H9 (cell line): ENCODE data around the gene GGT7. TPM values are rescaled to one million over a fixed set of nuclear protein-coding genes. Genes with fewer than 3 reads are reported as not detected.

Source experiments
- DNase-seq: peaks from one replicate; pipeline ENCODE4 v3.0.0-alpha.2; 2017
- H2AFZ ChIP-seq: one replicate; pipeline ENCODE4 v1.6.1; 2013; ENCODE audit warnings: mild to moderate bottlenecking, low read length, control low read depth, moderate library complexity
- H2AK5ac ChIP-seq: 2 replicates; pipeline ENCODE4 v1.6.1; 2013; ENCODE audit warnings: low read length, control low read depth, mixed read lengths; ENCODE audit not compliant: insufficient read length
- H2BK120ac ChIP-seq: one replicate; pipeline ENCODE4 v1.6.1; 2013; ENCODE audit warnings: low read depth, mild to moderate bottlenecking, low read length, control low read depth, inconsistent platforms; ENCODE audit not compliant: poor library complexity, severe bottlenecking
- H2BK12ac ChIP-seq: 2 replicates; pipeline ENCODE4 v1.6.1; 2013; ENCODE audit warnings: low read length, control low read depth, mixed read lengths, low read depth; ENCODE audit not compliant: insufficient read length
- H2BK15ac ChIP-seq: 2 replicates; pipeline ENCODE4 v1.6.1; 2013; ENCODE audit warnings: low read depth, low read length, control low read depth
- H2BK20ac ChIP-seq: one replicate; pipeline ENCODE4 v1.6.1; 2013; ENCODE audit warnings: low read depth, mild to moderate bottlenecking, low read length, control low read depth, inconsistent platforms; ENCODE audit not compliant: poor library complexity, severe bottlenecking
- H2BK5ac ChIP-seq: 2 replicates; pipeline ENCODE4 v1.6.1; 2013; ENCODE audit warnings: low read length, control low read depth, mixed read lengths; ENCODE audit not compliant: insufficient read length
- H3K14ac ChIP-seq: 2 replicates; pipeline ENCODE4 v1.6.1; 2013; ENCODE audit warnings: low read length, control low read depth; ENCODE audit not compliant: insufficient read depth
- H3K18ac ChIP-seq: 2 replicates; pipeline ENCODE4 v1.6.1; 2013; ENCODE audit warnings: low read depth, mild to moderate bottlenecking, mixed read lengths, low read length, control low read depth; ENCODE audit not compliant: insufficient read length
- H3K23ac ChIP-seq: 2 replicates; pipeline ENCODE4 v1.6.1; 2013; ENCODE audit warnings: low read length, control low read depth, mixed read lengths, low read depth; ENCODE audit not compliant: insufficient read length
- H3K23me2 ChIP-seq: 2 replicates; pipeline ENCODE4 v1.6.1; 2013; ENCODE audit warnings: low read depth, mild to moderate bottlenecking, mixed read lengths, low read length, control low read depth; ENCODE audit not compliant: insufficient read length, poor library complexity, severe bottlenecking
- H3K27ac ChIP-seq: 2 replicates; pipeline ENCODE4 v1.5.1; 2013; ENCODE audit warnings: low read length, control low read depth, mixed read lengths, low read depth; ENCODE audit not compliant: insufficient read length
- H3K27me3 ChIP-seq: 2 replicates; pipeline ENCODE4 v1.6.1; 2013; ENCODE audit warnings: low read length, control low read depth, inconsistent platforms; ENCODE audit not compliant: insufficient read depth
- H3K4ac ChIP-seq: 2 replicates; pipeline ENCODE4 v1.6.1; 2013; ENCODE audit warnings: low read depth, mild to moderate bottlenecking, control low read depth, inconsistent platforms, low read length, moderate library complexity
- H3K4me1 ChIP-seq: 2 replicates; pipeline ENCODE4 v1.6.1; 2013; ENCODE audit warnings: low read length, control low read depth, inconsistent platforms; ENCODE audit not compliant: insufficient read depth
- H3K4me2 ChIP-seq: 2 replicates; pipeline ENCODE4 v1.6.1; 2013; ENCODE audit warnings: low read length, control low read depth, mixed read lengths; ENCODE audit not compliant: insufficient read length, insufficient read depth
- H3K56ac ChIP-seq: 2 replicates; pipeline ENCODE4 v1.6.1; 2013; ENCODE audit warnings: low read depth, mild to moderate bottlenecking, mixed read lengths, low read length, control low read depth; ENCODE audit not compliant: insufficient read length
- H3K79me1 ChIP-seq: 2 replicates; pipeline ENCODE4 v1.6.1; 2013; ENCODE audit warnings: low read depth, mild to moderate bottlenecking, moderate library complexity, low read length, control low read depth, inconsistent platforms; ENCODE audit not compliant: insufficient read depth, poor library complexity, severe bottlenecking
- H3K79me2 ChIP-seq: 2 replicates; pipeline ENCODE4 v1.6.1; 2013; ENCODE audit warnings: low read length, control low read depth, inconsistent platforms; ENCODE audit not compliant: insufficient read depth
- H3K9ac ChIP-seq: 2 replicates; pipeline ENCODE4 v1.6.1; 2013; ENCODE audit warnings: low read length, control low read depth, mixed read lengths; ENCODE audit not compliant: insufficient read length; ENCODE audit errors: extremely low read depth
- H3K9me3 ChIP-seq: one replicate; pipeline ENCODE4 v1.6.1; 2013; ENCODE audit warnings: low read depth, low read length, inconsistent platforms; ENCODE audit not compliant: control insufficient read depth
- H3T11ph ChIP-seq: one replicate; pipeline ENCODE4 v1.6.1; 2013; ENCODE audit warnings: mild to moderate bottlenecking, low read length, control low read depth, inconsistent platforms
- H4K20me1 ChIP-seq: one replicate; pipeline ENCODE4 v1.6.1; 2013; ENCODE audit not compliant: control insufficient read depth, insufficient read length, insufficient read depth
- H4K5ac ChIP-seq: 2 replicates; pipeline ENCODE4 v1.6.1; 2013; ENCODE audit warnings: low read depth, mild to moderate bottlenecking, mixed read lengths, low read length, control low read depth; ENCODE audit not compliant: insufficient read length
- H4K8ac ChIP-seq: replicated peaks from 2 replicates; pipeline ENCODE4 v1.6.1; 2013; ENCODE audit warnings: low read length, control low read depth, mixed read lengths, low read depth; ENCODE audit not compliant: insufficient read length
- H4K91ac ChIP-seq: 2 replicates; pipeline ENCODE4 v1.6.1; 2013; ENCODE audit warnings: low read depth, mild to moderate bottlenecking, moderate library complexity, mixed read lengths, low read length, control low read depth; ENCODE audit not compliant: insufficient read length
- H3K27ac Mint-ChIP-seq, 3 experiments: 2 replicates in 2 of 3; 3 replicates in 1 of 3; pipeline ENCODE4 v1.8.0; 2020 to 2021; ENCODE audit warnings: mixed read lengths in 3 of 3, mild to moderate bottlenecking in 1 of 3, moderate library complexity in 1 of 3
- H3K27me3 Mint-ChIP-seq: 2 replicates; pipeline ENCODE4 v1.8.0; 2021; ENCODE audit warnings: low read depth, mild to moderate bottlenecking, moderate library complexity, mixed read lengths
- H3K36me3 Mint-ChIP-seq, 3 experiments: 2 replicates in 2 of 3; 3 replicates in 1 of 3; pipeline ENCODE4 v1.8.0; 2020 to 2021; ENCODE audit warnings: low read depth in 3 of 3, mixed read lengths in 3 of 3; ENCODE audit not compliant: insufficient read depth in 1 of 3
- H3K4me1 Mint-ChIP-seq, 2 experiments: 2 replicates each; pipeline ENCODE4 v1.8.0; 2020; ENCODE audit warnings: mixed read lengths in 2 of 2
- H3K4me3 Mint-ChIP-seq, 2 experiments: 2 replicates in 1 of 2; 3 replicates in 1 of 2; pipeline ENCODE4 v1.8.0; 2020 to 2021; ENCODE audit warnings: mild to moderate bottlenecking in 2 of 2, mixed read lengths in 2 of 2, moderate library complexity in 1 of 2
- H3K9me3 Mint-ChIP-seq, 2 experiments: 2 replicates in 1 of 2; 3 replicates in 1 of 2; pipeline ENCODE4 v1.8.0; 2020; ENCODE audit warnings: mild to moderate bottlenecking in 2 of 2, mixed read lengths in 2 of 2, moderate library complexity in 1 of 2
- CTCF ChIP-seq: fragments of 200-600 bp; sonication (generic); conservative IDR thresholded peaks from 3 replicates; pipeline ENCODE4 v1.8.0; 2021; ENCODE audit warnings: antibody characterized with exemption, mild to moderate bottlenecking
- WGBS: extraction: QIAGEN DNeasy Blood & Tissue Kit; methylation state at CpG from one replicate; pipeline ENCODE4 v1.1.7; 2013; ENCODE audit warnings: missing lambda C conversion rate, low lambda C conversion rate, mixed read lengths; ENCODE audit not compliant: insufficient read length; ENCODE audit errors: extremely low coverage; 5-methylcytosine and 5-hydroxymethylcytosine counted together
- total RNA-seq: library from RNA; stranded (reverse); gene quantifications from 2 replicates; pipeline ENCODE4 v1.2.1, GENCODE V29; 2021

GGT7 gene
- total RNA-seq, 1 experiment from 2014 or later = 38.6 TPM

GRCh38 chr20:34894723-34895122 is 22.1 kb upstream of the GGT7 start:
- no peaks in the 10 kb centered on the region for H3K4me1 ChIP-seq
- WGBS = no CpG with 5 or more reads among the region's 1 CpG
- H3K18ac ChIP-seq = no peak overlapping the region
- Mint-ChIP-seq H3K4me3 (no peak overlapping the region), H3K36me3 (peaks cover 7 to 10% (median 9%) of the 10 kb centered on the region in 3 experiments; a peak in 6 of 7 replicates), H3K9me3 (peaks cover 2 to 4% of the 10 kb centered on the region in 2 experiments; a peak in 2 of 5 replicates), H3K27me3 (no peaks in the 10 kb centered on the region), H3K4me1 (peaks cover 0 to 1% of the 10 kb centered on the region in 2 experiments; a peak in 1 of 4 replicates), H3K27ac (no peak overlapping the region)
- H3K56ac ChIP-seq = no peak overlapping the region
- no peak for TF ChIP-seq CTCF
- H3K4ac ChIP-seq = no peak overlapping the region
- H2BK15ac ChIP-seq = no peak overlapping the region
- no peak overlapping the region for H3T11ph ChIP-seq
- DNase-seq = no peak
- no peaks in the 10 kb centered on the region for H3K23me2 ChIP-seq
- no peak overlapping the region for H2BK20ac ChIP-seq
- H4K8ac ChIP-seq = no peak overlapping the region
- H2BK5ac ChIP-seq = no peak overlapping the region
- H2AFZ ChIP-seq = no peak overlapping the region
- H3K4me2 ChIP-seq = no peak overlapping the region
- H4K91ac ChIP-seq = no peak overlapping the region
- no peak overlapping the region for H3K9ac ChIP-seq
- H4K5ac ChIP-seq = no peak overlapping the region
- no peaks in the 10 kb centered on the region for H3K9me3 ChIP-seq
- H3K23ac ChIP-seq = no peak overlapping the region
- no peaks in the 10 kb centered on the region for H3K27me3 ChIP-seq
- no peak overlapping the region for H3K14ac ChIP-seq
- H3K79me1 ChIP-seq = no peaks in the 10 kb centered on the region
- no peaks in the 10 kb centered on the region; the same call in 1 of the 2 replicates for H3K79me2 ChIP-seq
- no peaks in the 10 kb centered on the region for H4K20me1 ChIP-seq
- no peak overlapping the region for H2AK5ac ChIP-seq
- H2BK12ac ChIP-seq = no peak overlapping the region
- H3K27ac ChIP-seq = no peak overlapping the region
- no peak overlapping the region for H2BK120ac ChIP-seq
